Activated CD8-positive, alpha-beta T cell treated with anti-CD3 and anti-CD28 coated beads for 36 hours (primary cell): Measurements from ENCODE around the gene SRSF3. TPM values are rescaled to one million over a fixed set of nuclear protein-coding genes. Genes with fewer than 3 reads are reported as not detected.
A peak's percentile ranks its signal among the peaks of the same experiment; 100 is the strongest.
"Not testable (repeated sequence)": the region's sequence is repeated elsewhere in the genome, so short reads cannot be mapped to it uniquely, and the experiment has no call there.

ENCODE experiments used
- ATAC-seq: fragments of 200-7000 bp; cut with Tn5 transposase; one replicate; pipeline ENCODE4 v1.10.0; 2021; ENCODE audit warnings: mild to moderate bottlenecking, moderate library complexity
- CTCF ChIA-PET: fragments of 350-600 bp; sonication (Branson Sonifier 250); formaldehyde crosslinking; loops from one replicate; lab custom pipeline; 2021; ENCODE audit warnings: antibody characterized with exemption; lab: Charles Lee
- POLR2A ChIA-PET: fragments of 350-600 bp; sonication (Branson Sonifier 250); formaldehyde crosslinking; loops from one replicate; lab custom pipeline; 2021; ENCODE audit warnings: antibody characterized with exemption; lab: Charles Lee
- DNase-seq: peaks from one replicate; pipeline ENCODE4 v3.0.0-alpha.2; 2020
- H3K27ac Mint-ChIP-seq: one replicate; pipeline ENCODE4 v1.8.0; 2021; ENCODE audit warnings: mild to moderate bottlenecking, mixed read lengths
- H3K27me3 Mint-ChIP-seq: one replicate; pipeline ENCODE4 v1.8.0; 2021; ENCODE audit warnings: mixed read lengths
- H3K36me3 Mint-ChIP-seq: one replicate; pipeline ENCODE4 v1.8.0; 2021; ENCODE audit warnings: low read depth, mixed read lengths
- H3K4me1 Mint-ChIP-seq: one replicate; pipeline ENCODE4 v1.8.0; 2021; ENCODE audit warnings: low read depth, mixed read lengths
- H3K4me3 Mint-ChIP-seq: one replicate; pipeline ENCODE4 v1.8.0; 2021; ENCODE audit warnings: mild to moderate bottlenecking, moderate library complexity, mixed read lengths
- H3K9me3 Mint-ChIP-seq: one replicate; pipeline ENCODE4 v1.8.0; 2021; ENCODE audit warnings: mixed read lengths
- CTCF ChIP-seq: fragments of 200-600 bp; IDR thresholded peaks from one replicate; pipeline ENCODE4 v1.8.0; 2022; ENCODE audit warnings: antibody characterized with exemption, mild to moderate bottlenecking
- intact Hi-C: fragments of 100-400 bp; cut with micrococcal nuclease; formaldehyde crosslinking; loops from one replicate; pipeline ENCODE4 v1.10.0; 2022
- total RNA-seq, 2 experiments: library from RNA; stranded (reverse); gene quantifications; one replicate each; pipeline ENCODE4 v1.2.3, GENCODE V29; 2021

SRSF3 gene
- total RNA-seq, 2 experiments from 2014 or later: 402 to 404 TPM

GRCh38 chr6:36608788-36609563 is 14.8 kb downstream of the SRSF3 start:
- POLR2A ChIA-PET: interaction anchor here (0.6 to 6.5 kb wide), 10 partner anchors 10 to 576 kb away, joined by 3 to 139 read pairs (median 4); partner anchors contain the start of gene SRSF3
- Mint-ChIP-seq H3K4me1 (peaks cover 48% of the 10 kb centered on the region), H3K27me3 (no peaks in the 10 kb centered on the region), H3K36me3 (peaks cover 82% of the 10 kb centered on the region), H3K4me3 (no peak overlapping the region), H3K27ac (peak overlapping the region; percentile 75), H3K9me3 (no peaks in the 10 kb centered on the region)
- intact Hi-C loops: no loop called here
- no peak for DNase-seq
- CTCF ChIA-PET: interaction anchor here (0.7 to 5.4 kb wide), 8 partner anchors 11 to 186 kb away, joined by 3 to 26 read pairs (median 4); no protein-coding TSS in a partner anchor
- no peak for TF ChIP-seq CTCF
- no peak for ATAC-seq

DNA sequence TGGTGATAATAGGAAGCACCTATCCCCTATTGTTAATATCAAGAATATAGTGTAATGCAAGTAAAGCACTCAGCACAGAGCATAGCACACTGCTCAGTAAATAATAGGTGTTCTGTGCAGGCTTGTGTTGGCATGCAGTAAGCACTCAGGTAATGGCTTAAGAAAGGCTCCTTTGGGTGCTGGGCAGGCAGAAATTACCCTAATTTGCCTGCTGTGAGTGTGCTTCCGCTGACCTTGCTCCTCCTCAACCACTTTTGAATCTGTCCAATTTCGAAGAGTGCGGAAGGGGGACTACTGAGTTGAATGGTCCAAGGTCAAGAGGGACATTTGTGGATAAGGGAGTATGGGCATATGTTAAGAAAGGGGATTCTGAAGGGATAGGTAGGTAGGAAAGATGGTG is 15.4 kb downstream of the SRSF3 start:
- H3K27me3 Mint-ChIP-seq: no peaks in the 10 kb centered on the region
- peak overlapping the region; percentile 31 for H3K27ac Mint-ChIP-seq
- no peaks in the 10 kb centered on the region for H3K9me3 Mint-ChIP-seq
- ChIA-PET CTCF (interaction anchor here (1.1 to 5.4 kb wide), 6 partner anchors 11 to 157 kb away, joined by 3 to 26 read pairs (median 4); no protein-coding TSS in a partner anchor), POLR2A (interaction anchor here (0.6 to 6.5 kb wide), 12 partner anchors 9 to 576 kb away, joined by 3 to 139 read pairs (median 4); partner anchors contain the start of gene SRSF3)
- TF ChIP-seq CTCF: no peak
- no peak for DNase-seq
- ATAC-seq: no peak
- no peak overlapping the region for H3K4me3 Mint-ChIP-seq
- peaks cover 78% of the 10 kb centered on the region for H3K36me3 Mint-ChIP-seq
- intact Hi-C loops: no loop called here
- H3K4me1 Mint-ChIP-seq: peaks cover 45% of the 10 kb centered on the region

DNA sequence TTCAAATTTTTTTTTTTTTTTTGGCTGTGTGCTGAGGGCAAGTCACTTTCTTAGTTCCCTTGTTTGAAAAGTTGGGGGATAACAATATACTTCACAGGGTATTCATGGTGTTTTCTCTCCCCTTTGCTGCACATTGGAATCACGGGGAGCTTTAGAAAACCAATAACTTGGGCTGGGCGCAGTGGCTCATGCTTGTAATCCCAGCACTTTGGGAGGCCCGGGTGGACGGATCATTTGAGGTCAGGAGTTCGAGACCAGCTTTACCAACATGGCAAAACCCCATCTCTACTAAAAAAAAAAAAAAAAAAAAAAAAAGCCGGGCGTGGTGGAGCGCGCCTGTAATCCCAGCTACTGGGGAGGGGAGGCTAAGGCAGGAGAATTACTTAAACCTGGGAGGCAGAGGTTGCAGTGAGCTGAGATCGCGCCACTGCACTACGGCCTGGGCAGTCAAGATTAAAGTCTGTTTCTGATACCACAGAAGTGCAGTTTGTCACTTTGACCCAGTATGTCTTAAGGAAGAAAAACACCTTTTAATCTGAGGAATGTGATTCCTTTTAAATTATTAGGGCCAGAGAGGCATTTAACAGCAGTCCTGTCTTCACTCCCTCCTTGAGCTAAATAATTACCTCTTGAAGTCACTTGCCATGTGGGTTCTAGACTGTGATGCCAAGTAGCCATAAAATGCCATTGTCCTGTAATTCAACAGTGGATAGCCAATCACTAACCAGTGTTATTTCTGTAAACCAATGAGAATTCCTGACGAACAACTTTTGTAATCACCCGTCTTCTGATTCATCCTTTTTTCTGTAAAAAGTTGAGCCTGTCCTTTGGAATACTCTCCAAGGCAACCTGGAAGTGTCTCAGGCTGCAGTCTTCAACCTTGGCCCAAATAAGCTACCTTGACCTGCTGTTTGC is 16.1 kb downstream of the SRSF3 start:
- DNase-seq (no peak), ATAC-seq (no peak)
- intact Hi-C loops: no loop called here
- H3K27ac Mint-ChIP-seq: peak overlapping the region; percentile 55
- POLR2A ChIA-PET: interaction anchor here (0.6 to 6.5 kb wide), 10 partner anchors 7 to 577 kb away, joined by 3 to 139 read pairs (median 4); partner anchors contain the start of gene SRSF3
- CTCF ChIA-PET: interaction anchor here (1.2 to 5.4 kb wide), 6 partner anchors 12 to 172 kb away, joined by 3 to 26 read pairs (median 4); no protein-coding TSS in a partner anchor
- H3K4me3 Mint-ChIP-seq: no peak overlapping the region
- peaks cover 73% of the 10 kb centered on the region for H3K36me3 Mint-ChIP-seq
- no peaks in the 10 kb centered on the region for H3K9me3 Mint-ChIP-seq
- no peak for TF ChIP-seq CTCF
- H3K27me3 Mint-ChIP-seq: no peaks in the 10 kb centered on the region
- H3K4me1 Mint-ChIP-seq: peaks cover 42% of the 10 kb centered on the region

DNA sequence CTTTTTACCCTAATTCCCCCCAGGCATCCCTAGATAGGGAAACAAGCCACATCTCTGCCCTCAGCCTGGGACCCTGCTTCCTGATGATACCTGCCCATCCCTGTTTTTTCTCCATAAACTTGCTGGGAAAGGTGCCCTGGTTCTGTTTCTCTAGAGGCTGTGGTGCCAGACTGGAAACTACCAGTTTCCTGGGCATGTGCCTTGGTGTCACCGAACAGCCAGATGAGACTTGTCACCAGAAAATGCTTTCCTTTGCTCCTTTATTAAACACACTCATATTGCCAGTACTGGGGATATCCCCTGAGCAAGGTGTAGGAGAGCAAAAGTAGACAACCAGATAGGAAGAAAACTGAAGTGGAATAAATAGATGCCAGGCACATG is 16.8 kb downstream of the SRSF3 start:
- intact Hi-C loops: no loop called here

DNA sequence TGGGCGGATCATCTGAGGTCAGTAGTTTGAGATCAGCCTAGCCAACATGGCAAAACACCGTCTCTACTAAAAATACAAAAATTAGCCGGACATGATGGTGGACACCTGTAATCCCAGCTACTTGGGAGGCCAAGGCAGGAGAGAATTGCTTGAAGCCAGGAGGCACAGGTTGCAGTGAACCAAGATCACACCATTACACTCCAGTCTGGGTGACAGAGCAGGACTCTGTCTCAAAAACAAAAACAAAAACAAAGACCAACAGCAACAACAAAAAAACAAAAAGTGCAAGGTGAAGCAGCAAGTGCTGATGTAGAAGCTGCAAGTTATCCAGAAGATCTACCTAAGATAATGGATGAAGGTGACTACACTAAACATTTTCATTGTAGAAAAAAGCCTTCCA is 17.5 kb downstream of the SRSF3 start:
- peak overlapping the region; percentile 52 for H3K27ac Mint-ChIP-seq
- H3K9me3 Mint-ChIP-seq, H3K27me3 Mint-ChIP-seq, H3K4me3 Mint-ChIP-seq, ATAC-seq, intact Hi-C loops, DNase-seq: not testable (repeated sequence)
- peaks cover 64% of the 10 kb centered on the region for H3K36me3 Mint-ChIP-seq
- peaks cover 36% of the 10 kb centered on the region for H3K4me1 Mint-ChIP-seq
- ChIA-PET CTCF (interaction anchor here (1.0 to 1.5 kb wide), 4 partner anchors 12 to 171 kb away, joined by 3 to 9 read pairs (median 6); no protein-coding TSS in a partner anchor), POLR2A (interaction anchor here (0.8 to 1.8 kb wide), 6 partner anchors 9 to 67 kb away, joined by 3 to 5 read pairs (median 5); partner anchors contain the start of gene CDKN1A)

More for the DNA sequence above, 16.8 kb downstream of the SRSF3 start:
- H3K9me3 Mint-ChIP-seq: no peaks in the 10 kb centered on the region
- DNase-seq: no peak
- POLR2A ChIA-PET: interaction anchor here (0.6 to 6.5 kb wide), 8 partner anchors 8 to 262 kb away, joined by 3 to 139 read pairs (median 4); partner anchors contain the start of gene SRSF3
- H3K27me3 Mint-ChIP-seq: no peaks in the 10 kb centered on the region
- no peak overlapping the region for H3K4me3 Mint-ChIP-seq
- H3K36me3 Mint-ChIP-seq: peaks cover 69% of the 10 kb centered on the region
- TF ChIP-seq CTCF: no peak
- H3K4me1 Mint-ChIP-seq: peaks cover 38% of the 10 kb centered on the region
- H3K27ac Mint-ChIP-seq: peak overlapping the region; percentile 55
- CTCF ChIA-PET: interaction anchor here (1.2 to 5.4 kb wide), 5 partner anchors 13 to 172 kb away, joined by 3 to 26 read pairs (median 4); no protein-coding TSS in a partner anchor
- ATAC-seq: no peak
